Fibroblast of mammary gland (primary cell): Measurements from ENCODE around the gene ZNF543.
A peak's percentile ranks its signal among the peaks of the same experiment; 100 is the strongest.
"Not testable (repeated sequence)": the region's sequence is repeated elsewhere in the genome, so short reads cannot be mapped to it uniquely, and the experiment has no call there.

ENCODE experiments used
- DNase-seq: peaks from one replicate; pipeline ENCODE4 v3.0.0-alpha.2; 2010; ENCODE audit warnings: low read depth
- H3K4me3 ChIP-seq: 2 replicates; pipeline ENCODE4 v1.5.1; 2011; ENCODE audit warnings: low read depth, mild to moderate bottlenecking, low read length, moderate library complexity; ENCODE audit not compliant: control insufficient read depth
- TF ChIP-seq, protein P1 (sequence below): conservative IDR thresholded peaks from 2 replicates; pipeline ENCODE4 v1.5.1; 2011; ENCODE audit warnings: low read depth, low read length, inconsistent platforms; ENCODE audit not compliant: control insufficient read depth, insufficient read depth

Gene ZNF543

DNA sequence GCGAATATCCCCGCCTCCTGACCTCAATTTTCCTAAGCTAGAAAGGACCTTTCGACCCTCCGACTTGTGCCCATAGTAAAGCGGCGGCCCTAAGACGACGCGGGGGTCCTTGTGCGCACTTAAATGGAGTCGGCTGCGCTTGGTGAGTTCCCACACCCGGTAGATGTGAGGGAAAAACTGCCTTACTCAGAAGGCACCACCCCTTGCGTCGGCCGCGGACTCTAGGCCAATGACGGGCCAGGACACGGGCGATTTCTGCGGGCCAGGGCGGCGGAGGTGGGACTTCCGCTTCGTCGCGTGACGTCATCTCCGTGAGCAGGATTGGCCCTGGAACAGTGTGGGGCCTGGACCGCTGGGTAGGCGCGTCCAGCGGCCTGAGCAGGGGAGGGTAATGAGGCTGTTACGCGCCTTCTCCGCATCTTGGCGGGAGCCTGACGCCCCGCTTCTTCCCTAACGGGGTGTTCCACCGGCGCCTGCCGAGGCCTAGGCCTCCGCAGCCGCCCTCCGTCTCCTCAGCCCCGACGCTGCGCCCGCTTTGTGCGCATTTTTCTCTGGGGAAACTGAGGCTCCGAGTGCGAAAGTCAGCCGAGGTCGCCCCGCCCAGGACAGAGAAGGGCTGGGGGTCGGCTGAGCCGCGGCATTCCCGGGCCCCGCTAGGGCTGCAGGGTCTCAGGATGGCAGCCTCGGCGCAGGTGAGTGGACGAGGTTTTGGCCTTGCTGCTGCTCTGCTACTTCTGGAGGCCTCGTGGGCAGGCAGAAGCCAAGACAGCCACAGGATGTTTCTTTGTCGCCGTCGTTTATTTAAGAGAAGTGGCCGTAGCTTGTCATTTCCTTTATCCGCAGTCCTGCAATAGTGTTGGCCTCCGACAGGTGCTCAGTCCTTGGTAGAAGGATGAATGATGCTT, at the start of gene ZNF543:
ZNF543 (plus strand) TSS at position 293 of the 905 bp plus-strand sequence; CDS start at position 675, 382 bp downstream.
- TF ChIP-seq, protein P1, sequence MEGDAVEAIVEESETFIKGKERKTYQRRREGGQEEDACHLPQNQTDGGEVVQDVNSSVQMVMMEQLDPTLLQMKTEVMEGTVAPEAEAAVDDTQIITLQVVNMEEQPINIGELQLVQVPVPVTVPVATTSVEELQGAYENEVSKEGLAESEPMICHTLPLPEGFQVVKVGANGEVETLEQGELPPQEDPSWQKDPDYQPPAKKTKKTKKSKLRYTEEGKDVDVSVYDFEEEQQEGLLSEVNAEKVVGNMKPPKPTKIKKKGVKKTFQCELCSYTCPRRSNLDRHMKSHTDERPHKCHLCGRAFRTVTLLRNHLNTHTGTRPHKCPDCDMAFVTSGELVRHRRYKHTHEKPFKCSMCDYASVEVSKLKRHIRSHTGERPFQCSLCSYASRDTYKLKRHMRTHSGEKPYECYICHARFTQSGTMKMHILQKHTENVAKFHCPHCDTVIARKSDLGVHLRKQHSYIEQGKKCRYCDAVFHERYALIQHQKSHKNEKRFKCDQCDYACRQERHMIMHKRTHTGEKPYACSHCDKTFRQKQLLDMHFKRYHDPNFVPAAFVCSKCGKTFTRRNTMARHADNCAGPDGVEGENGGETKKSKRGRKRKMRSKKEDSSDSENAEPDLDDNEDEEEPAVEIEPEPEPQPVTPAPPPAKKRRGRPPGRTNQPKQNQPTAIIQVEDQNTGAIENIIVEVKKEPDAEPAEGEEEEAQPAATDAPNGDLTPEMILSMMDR, result no peak
- peak within 1 kb of the TSS; percentile 83 for H3K4me3 ChIP-seq
- DNase-seq, result peak; percentile 96

DNA sequence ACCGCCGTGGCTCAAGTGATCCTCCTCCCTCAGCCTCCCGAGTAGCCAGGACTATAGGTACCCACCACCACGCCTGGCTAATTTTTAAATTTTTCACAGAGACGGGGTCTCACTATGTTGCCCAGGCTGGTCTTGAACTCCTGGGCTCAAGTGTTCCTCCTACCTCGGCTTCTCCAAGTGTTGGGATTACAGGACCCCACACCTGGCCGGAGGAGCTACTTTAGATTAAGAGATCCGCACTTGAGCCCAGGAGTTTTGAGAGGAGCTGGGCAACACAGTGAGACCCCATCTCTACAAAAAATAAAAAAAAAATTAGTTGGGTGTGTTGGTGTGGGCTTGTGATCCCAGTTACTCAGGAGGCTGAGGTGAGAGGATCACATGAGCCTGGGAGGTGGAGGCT, 49.0 kb upstream of the ZNF543 start:
- TF ChIP-seq, protein P1, result no peak

DNA sequence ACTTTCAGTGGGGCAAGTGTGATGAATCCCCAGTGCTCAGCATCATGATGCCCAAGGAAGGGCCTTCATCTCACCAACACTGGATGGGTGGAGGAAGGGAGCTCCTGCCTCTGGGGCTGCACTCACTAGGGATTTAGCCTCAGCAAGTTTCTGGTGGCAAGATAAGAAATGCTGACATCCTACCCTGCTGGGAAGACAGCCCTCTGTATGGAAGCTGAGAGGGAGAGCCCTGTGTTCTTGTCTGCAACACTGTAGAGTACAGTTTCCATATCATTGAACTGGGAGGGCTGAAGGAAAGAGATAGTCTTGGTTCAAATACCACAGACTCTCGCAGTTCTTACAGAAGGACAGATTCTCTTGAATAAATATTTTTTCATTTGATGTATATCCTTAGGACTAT, 47.3 kb upstream of the ZNF543 start:
- H3K4me3 ChIP-seq, result no peak overlapping the region
- TF ChIP-seq, protein P1, result no peak
- no peak for DNase-seq

More for the DNA sequence above, 49.0 kb upstream of the ZNF543 start:
- no peak for DNase-seq
- H3K4me3 ChIP-seq, result no peak overlapping the region

DNA sequence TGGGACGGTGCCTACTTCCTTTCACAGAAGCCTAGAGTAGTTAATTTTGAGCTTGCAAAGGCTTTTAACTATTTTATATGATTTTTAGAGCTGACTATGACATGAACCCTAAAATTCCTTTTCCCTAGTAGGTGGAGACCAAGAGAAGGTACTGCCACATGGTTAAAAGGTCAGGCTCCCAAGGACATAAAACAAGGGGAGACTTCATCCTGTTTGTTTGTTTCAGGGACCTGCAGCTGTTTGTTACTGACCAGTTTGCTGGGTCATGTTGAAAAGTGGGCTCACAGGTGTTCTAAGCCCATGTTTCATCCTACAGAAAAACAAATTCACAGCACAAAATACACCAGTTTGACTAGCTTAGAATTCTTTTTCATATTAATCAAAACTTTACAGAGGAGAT, 43.8 kb upstream of the ZNF543 start:
- DNase-seq, result no peak
- TF ChIP-seq, protein P1, result no peak
- no peak overlapping the region for H3K4me3 ChIP-seq

DNA sequence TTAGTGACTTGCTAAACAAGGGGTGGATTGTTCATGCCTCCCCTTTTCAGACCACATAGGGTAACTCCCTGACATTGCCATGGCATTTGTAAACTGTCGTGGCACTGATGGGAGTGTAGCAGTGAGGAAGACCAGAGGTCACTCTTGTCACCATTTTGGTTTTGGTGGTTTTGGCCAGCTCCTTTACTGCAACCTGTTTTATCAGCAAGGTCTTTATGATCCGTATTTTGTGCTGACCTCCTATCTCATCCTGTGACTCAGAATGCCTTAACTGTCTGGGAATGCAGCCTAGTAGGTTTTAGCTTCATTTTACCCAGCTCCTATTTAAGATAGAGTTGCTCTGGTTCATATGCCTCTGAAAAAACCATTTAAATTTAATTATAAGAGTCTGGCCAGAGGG, 41.8 kb upstream of the ZNF543 start:
- not testable (repeated sequence) for H3K4me3 ChIP-seq
- peak; percentile 33 for DNase-seq

DNA sequence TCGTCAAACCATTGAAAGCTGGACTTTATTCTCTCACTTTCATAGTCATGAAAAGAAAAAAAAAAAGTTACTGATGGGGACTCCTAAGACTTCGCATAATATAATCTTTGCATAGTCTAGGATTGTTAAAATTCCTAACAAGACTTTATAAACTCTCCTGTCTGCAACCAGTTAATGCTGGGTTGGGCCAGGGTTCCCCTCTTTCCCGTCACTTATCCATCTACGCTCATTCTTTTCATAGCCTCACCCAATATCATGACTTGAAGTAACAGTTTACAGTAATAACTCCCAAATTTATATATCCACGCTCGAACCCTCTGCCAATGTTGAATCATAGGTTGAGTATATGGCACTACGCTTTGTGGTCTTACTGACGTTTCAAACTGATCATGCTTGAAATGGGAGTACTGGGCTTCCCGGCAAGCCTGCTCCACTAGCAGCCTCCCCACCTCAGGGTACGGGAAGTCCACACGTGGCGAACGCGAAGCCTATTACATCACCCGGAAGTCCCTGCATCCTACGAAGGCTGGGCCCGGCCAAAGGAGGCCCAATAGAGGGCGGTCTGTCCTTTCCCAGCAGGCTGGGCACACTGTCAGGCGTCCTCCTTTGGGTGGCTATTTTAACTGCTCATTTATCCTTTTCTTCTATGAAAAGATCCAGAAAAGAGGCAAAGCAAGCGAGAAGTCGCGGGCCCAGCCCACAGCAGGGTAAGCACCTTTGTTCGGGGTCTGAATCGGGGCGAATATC, 40.7 kb upstream of the ZNF543 start:
- TF ChIP-seq, protein P1, result peak; percentile 26
- DNase-seq, result peak; percentile 93
- peak overlapping the region; percentile 64 for H3K4me3 ChIP-seq
